Panc1 (cell line): ENCODE measurements around the gene QRICH1. TPM values are rescaled to one million over a fixed set of nuclear protein-coding genes. Genes with fewer than 3 reads are reported as not detected.
A peak's percentile ranks its signal among the peaks of the same experiment; 100 is the strongest.

ENCODE experiments used
- ATAC-seq: fragments of 200-7000 bp; cut with Tn5 transposase; 2 replicates; pipeline ENCODE4 v1.9.1; 2020; ENCODE audit warnings: mild to moderate bottlenecking, moderate library complexity
- BruUV-seq: library from RNA; stranded (reverse); fragments of 400-500 nt; replicated peaks from 2 replicates; lab custom pipeline; 2021; lab: Mats Ljungman, UMichigan
- CTCF ChIA-PET: fragments of 300-600 bp; sonication (Branson Sonifier 250); formaldehyde crosslinking; loops from one replicate; lab custom pipeline; 2022; ENCODE audit warnings: antibody characterized with exemption; lab: Charles Lee
- POLR2A ChIA-PET: fragments of 300-600 bp; sonication (Branson Sonifier 250); formaldehyde crosslinking; loops from one replicate; lab custom pipeline; 2022; ENCODE audit warnings: antibody characterized with exemption; lab: Charles Lee
- DNase-seq: peaks from one replicate; pipeline ENCODE4 v3.0.0-alpha.2; 2010; ENCODE audit warnings: low read depth, low spot score
- H3K27ac ChIP-seq: 2 replicates; pipeline ENCODE4 v1.5.1; 2011; ENCODE audit warnings: mild to moderate bottlenecking, low read length, inconsistent platforms
- H3K27me3 ChIP-seq: fragments of 200-500 bp; sonication (Bioruptor generic); 2 replicates; pipeline ENCODE4 v1.6.0; 2014; ENCODE audit warnings: low read length, inconsistent platforms; ENCODE audit not compliant: control insufficient read depth, insufficient read depth
- H3K36me3 ChIP-seq: fragments of 200-500 bp; sonication (Bioruptor generic); 2 replicates; pipeline ENCODE4 v1.5.1; 2014; ENCODE audit warnings: inconsistent platforms, mild to moderate bottlenecking, low read length, moderate library complexity; ENCODE audit not compliant: control insufficient read depth, insufficient read depth
- H3K4me1 ChIP-seq: 2 replicates; pipeline ENCODE4 v1.5.1; 2011; ENCODE audit warnings: inconsistent platforms, mild to moderate bottlenecking, low read length, moderate library complexity; ENCODE audit not compliant: control insufficient read depth, insufficient read depth
- H3K4me3 ChIP-seq, 2 experiments: 2 replicates each; pipeline ENCODE4 v1.5.1; 2011 to 2012; ENCODE audit warnings: low read depth in 2 of 2, low read length in 2 of 2, mild to moderate bottlenecking in 2 of 2, inconsistent platforms in 1 of 2, moderate library complexity in 1 of 2
- H3K9me3 ChIP-seq: fragments of 200-500 bp; sonication (Bioruptor generic); 2 replicates; pipeline ENCODE4 v1.5.1; 2014; ENCODE audit warnings: low read depth, mild to moderate bottlenecking, inconsistent platforms, low read length, moderate library complexity; ENCODE audit not compliant: control insufficient read depth, insufficient read depth
- POLR2AphosphoS5 ChIP-seq: IDR thresholded peaks from 2 replicates; pipeline ENCODE4 v1.6.1; 2012; ENCODE audit warnings: mild to moderate bottlenecking, low read depth, low read length, moderate library complexity
- SIN3A ChIP-seq: IDR thresholded peaks from 2 replicates; pipeline ENCODE4 v1.6.1; 2012; ENCODE audit warnings: low read depth, mild to moderate bottlenecking, low read length, moderate library complexity, borderline replicate concordance; ENCODE audit not compliant: insufficient read depth
- TCF7L2 ChIP-seq: IDR thresholded peaks from 2 replicates; pipeline ENCODE4 v1.6.1; 2011; ENCODE audit warnings: mild to moderate bottlenecking, low read depth, low read length, inconsistent platforms
- in situ Hi-C: cut with HindIII; loops from 2 replicates; pipeline ENCODE4 v1.10.0; 2016; ENCODE audit warnings: low sequenced_read_pairs, low pct_unique_long_range_greater_than_20kb
- intact Hi-C: fragments of 100-400 bp; cut with micrococcal nuclease; formaldehyde crosslinking; loops from one replicate; pipeline ENCODE4 v1.10.0; 2022; ENCODE audit not compliant: unreplicated experiment
- total RNA-seq: library from RNA; stranded (reverse); gene quantifications from one replicate; pipeline ENCODE4 v1.2.1, GENCODE V29; 2021; ENCODE audit not compliant: unreplicated experiment
- TF ChIP-seq, protein P1 (sequence below), 2 experiments: IDR thresholded peaks; 2 replicates each; pipeline ENCODE4 v1.6.1; 2011 to 2012; ENCODE audit warnings: low read depth in 2 of 2, control low read depth in 1 of 2, low read length in 1 of 2, mild to moderate bottlenecking in 1 of 2, moderate library complexity in 1 of 2; ENCODE audit not compliant: insufficient read depth in 1 of 2
- TF ChIP-seq, protein P2 (sequence below): fragments of 450-650 bp; IDR thresholded peaks from 2 replicates; pipeline ENCODE4 v1.5.1; 2017; ENCODE audit warnings: mild to moderate bottlenecking

The QRICH1 gene
- total RNA-seq, 1 experiment from 2014 or later, result 79.9 TPM

DNA sequence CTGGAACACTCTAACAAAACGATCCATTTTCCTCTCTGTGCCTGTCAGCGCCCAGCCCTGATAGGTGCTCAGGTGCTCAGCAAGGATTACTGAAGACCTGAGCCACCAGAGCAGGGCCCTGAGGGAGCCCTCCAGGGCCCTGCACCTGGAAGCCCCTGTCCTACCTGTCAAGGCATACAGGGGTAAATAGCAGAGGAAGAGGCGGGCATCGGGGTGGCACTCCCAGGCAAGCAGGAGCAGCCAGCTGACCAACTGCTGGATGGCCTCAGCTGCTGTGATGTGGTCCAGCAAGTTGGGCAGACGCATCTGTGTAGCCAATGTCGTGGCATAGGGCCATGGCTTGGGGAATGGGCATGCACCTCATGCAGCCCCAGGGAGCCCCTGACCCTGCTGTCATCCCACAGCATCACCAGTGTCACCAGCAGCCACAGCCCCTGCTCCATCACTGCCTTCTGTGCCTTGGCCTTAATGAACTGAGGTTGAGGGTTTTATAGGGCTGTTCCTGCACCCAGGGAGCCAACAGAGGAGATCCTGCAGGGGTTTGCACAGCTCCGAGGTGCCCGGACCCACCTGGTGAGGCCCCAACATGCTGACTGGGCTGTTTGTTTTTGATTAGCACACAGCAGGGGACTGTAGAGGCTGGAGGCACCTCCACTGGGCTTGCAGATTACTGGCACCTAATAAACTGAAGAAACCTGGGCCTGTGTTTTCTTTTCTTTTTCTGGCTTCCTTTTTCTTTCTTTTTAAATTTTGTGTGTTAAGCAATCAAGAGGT is 94.6 kb downstream of the QRICH1 start:
- DNase-seq (no peak), ATAC-seq (peak; percentile 49; the same call in 1 of the 2 replicates)
- Histone ChIP-seq H3K27ac (peak overlapping the region; percentile 59), H3K27me3 (no peaks in the 10 kb centered on the region), H3K36me3 (no peaks in the 10 kb centered on the region), H3K4me3 (no peak overlapping the region), H3K4me1 (peaks cover 6% of the 10 kb centered on the region), H3K9me3 (no peaks in the 10 kb centered on the region)
- ChIA-PET CTCF (no interaction called here), POLR2A (no interaction called here)
- TF ChIP-seq, protein P1, sequence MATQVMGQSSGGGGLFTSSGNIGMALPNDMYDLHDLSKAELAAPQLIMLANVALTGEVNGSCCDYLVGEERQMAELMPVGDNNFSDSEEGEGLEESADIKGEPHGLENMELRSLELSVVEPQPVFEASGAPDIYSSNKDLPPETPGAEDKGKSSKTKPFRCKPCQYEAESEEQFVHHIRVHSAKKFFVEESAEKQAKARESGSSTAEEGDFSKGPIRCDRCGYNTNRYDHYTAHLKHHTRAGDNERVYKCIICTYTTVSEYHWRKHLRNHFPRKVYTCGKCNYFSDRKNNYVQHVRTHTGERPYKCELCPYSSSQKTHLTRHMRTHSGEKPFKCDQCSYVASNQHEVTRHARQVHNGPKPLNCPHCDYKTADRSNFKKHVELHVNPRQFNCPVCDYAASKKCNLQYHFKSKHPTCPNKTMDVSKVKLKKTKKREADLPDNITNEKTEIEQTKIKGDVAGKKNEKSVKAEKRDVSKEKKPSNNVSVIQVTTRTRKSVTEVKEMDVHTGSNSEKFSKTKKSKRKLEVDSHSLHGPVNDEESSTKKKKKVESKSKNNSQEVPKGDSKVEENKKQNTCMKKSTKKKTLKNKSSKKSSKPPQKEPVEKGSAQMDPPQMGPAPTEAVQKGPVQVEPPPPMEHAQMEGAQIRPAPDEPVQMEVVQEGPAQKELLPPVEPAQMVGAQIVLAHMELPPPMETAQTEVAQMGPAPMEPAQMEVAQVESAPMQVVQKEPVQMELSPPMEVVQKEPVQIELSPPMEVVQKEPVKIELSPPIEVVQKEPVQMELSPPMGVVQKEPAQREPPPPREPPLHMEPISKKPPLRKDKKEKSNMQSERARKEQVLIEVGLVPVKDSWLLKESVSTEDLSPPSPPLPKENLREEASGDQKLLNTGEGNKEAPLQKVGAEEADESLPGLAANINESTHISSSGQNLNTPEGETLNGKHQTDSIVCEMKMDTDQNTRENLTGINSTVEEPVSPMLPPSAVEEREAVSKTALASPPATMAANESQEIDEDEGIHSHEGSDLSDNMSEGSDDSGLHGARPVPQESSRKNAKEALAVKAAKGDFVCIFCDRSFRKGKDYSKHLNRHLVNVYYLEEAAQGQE (IDR thresholded peaks at IDR 0.05; ENCODE audit: insufficient read depth in 1 of 2, low read depth in 2 of 2, low read length in 1 of 2), result no peak
- TF ChIP-seq POLR2AphosphoS5 (no peak), SIN3A (no peak), TCF7L2 (no peak)
- TF ChIP-seq, protein P2, sequence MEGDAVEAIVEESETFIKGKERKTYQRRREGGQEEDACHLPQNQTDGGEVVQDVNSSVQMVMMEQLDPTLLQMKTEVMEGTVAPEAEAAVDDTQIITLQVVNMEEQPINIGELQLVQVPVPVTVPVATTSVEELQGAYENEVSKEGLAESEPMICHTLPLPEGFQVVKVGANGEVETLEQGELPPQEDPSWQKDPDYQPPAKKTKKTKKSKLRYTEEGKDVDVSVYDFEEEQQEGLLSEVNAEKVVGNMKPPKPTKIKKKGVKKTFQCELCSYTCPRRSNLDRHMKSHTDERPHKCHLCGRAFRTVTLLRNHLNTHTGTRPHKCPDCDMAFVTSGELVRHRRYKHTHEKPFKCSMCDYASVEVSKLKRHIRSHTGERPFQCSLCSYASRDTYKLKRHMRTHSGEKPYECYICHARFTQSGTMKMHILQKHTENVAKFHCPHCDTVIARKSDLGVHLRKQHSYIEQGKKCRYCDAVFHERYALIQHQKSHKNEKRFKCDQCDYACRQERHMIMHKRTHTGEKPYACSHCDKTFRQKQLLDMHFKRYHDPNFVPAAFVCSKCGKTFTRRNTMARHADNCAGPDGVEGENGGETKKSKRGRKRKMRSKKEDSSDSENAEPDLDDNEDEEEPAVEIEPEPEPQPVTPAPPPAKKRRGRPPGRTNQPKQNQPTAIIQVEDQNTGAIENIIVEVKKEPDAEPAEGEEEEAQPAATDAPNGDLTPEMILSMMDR, result no peak
- intact Hi-C loops, result no loop called here
- in situ Hi-C loops, result no loop called here
- BruUV-seq, result no TSS peak

DNA sequence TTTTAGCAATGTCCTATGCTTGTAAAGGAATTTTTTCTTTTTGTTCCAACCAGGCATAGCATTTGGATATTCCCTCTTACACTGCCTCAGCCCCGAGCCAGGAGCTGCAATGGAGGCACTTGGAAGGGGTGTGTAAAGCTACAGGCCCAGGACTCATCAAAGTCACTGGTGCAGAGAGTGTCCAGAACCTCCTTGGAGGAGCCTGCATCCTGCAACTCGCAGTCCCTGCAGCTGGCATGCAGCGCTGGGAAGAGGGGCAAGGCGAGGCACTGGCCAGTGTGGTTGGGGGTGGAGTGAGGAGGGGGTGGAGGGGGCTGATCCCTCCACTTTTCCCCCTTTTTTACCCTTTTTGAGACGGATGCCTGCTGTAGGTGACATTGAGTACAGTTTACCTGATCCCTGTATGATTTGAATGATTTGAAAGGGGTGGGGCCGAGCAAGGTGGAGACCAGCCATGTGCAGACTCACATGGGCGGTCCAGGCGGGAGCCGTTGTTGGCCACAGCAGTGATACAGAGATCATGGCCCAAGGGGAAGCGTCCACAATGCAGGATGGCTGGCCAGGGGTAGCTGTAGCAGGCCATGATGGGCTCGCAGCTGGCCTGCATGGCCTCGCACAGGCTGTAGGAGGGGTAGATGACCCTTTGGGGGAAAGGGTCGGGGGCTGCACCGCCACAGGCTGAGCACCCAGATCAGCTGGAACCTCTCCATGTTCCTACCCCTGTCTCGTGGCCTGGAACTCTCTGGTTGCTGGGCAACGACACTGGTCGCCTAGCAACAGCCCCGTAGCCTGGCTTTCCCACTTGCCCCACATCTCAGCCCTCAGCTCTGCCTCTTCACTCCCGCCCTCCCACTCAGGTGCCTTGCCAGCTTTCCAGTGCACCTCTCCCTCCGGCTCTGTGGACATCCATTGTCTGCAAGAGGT is 95.9 kb downstream of the QRICH1 start:
- ChIA-PET POLR2A (no interaction called here), CTCF (no interaction called here)
- intact Hi-C loops (no loop called here), in situ Hi-C loops (no loop called here)
- no peak for TF ChIP-seq POLR2AphosphoS5
- no peak for TF ChIP-seq SIN3A
- no peak for TF ChIP-seq TCF7L2
- TF ChIP-seq, protein P2, result no peak
- TF ChIP-seq, protein P1 (IDR thresholded peaks at IDR 0.05; ENCODE audit: insufficient read depth in 1 of 2, low read depth in 2 of 2, low read length in 1 of 2), result no peak
- ATAC-seq, result no peak
- Histone ChIP-seq H3K4me3 (no peak overlapping the region), H3K4me1 (peaks cover 6% of the 10 kb centered on the region), H3K27ac (peak overlapping the region; percentile 13; the same call in 1 of the 2 replicates), H3K27me3 (no peaks in the 10 kb centered on the region), H3K36me3 (no peaks in the 10 kb centered on the region), H3K9me3 (no peaks in the 10 kb centered on the region)
- no TSS peak for BruUV-seq
- DNase-seq, result no peak
